K562 (cell line): Measurements from ENCODE around the gene CELF6. TPM values are rescaled to one million over a fixed set of nuclear protein-coding genes. Genes with fewer than 3 reads are reported as not detected.
A peak's percentile ranks its signal among the peaks of the same experiment; 100 is the strongest.

Source experiments
- ARID4B ChIP-seq: sonication (generic); formaldehyde crosslinking; IDR thresholded peaks from 2 replicates; pipeline ENCODE4 v1.8.0; 2022; ENCODE audit warnings: mild to moderate bottlenecking, missing genetic modification reagents
- ASH1L ChIP-seq: fragments of 450-650 bp; IDR thresholded peaks from 2 replicates; pipeline ENCODE4 v1.6.1; 2018; ENCODE audit warnings: borderline replicate concordance, mild to moderate bottlenecking, low read depth; ENCODE audit not compliant: partially characterized antibody
- ATF3 ChIP-seq, 2 experiments: fragments of 450-650 bp in 1 of 2; sonication (generic) in 1 of 2; formaldehyde crosslinking in 1 of 2; IDR thresholded peaks in 1 of 2; conservative IDR thresholded peaks in 1 of 2; 2 replicates each; pipeline versions ENCODE4 v1.6.1 to v1.8.1; 2016 to 2023; ENCODE audit warnings: mild to moderate bottlenecking in 2 of 2, moderate library complexity in 2 of 2, inconsistent platforms in 1 of 2, missing genetic modification reagents in 1 of 2
- CLOCK ChIP-seq: fragments of 250-450 bp; sonication (Bioruptor Pico); IDR thresholded peaks from 2 replicates; pipeline ENCODE4 v1.4.0; 2020; ENCODE audit warnings: mild to moderate bottlenecking, moderate library complexity, borderline replicate concordance
- ELK3 ChIP-seq: fragments of 450-650 bp; formaldehyde crosslinking; IDR thresholded peaks from 2 replicates; pipeline ENCODE4 v1.4.0; 2020; ENCODE audit warnings: mild to moderate bottlenecking
- GABPA ChIP-seq: fragments of 200-800 bp; sonication (Bioruptor generic); conservative IDR thresholded peaks from 2 replicates; pipeline ENCODE4 v1.6.1; 2016; ENCODE audit warnings: low read depth, missing genetic modification characterization, missing compliant biosample characterization
- MYBL2 ChIP-seq, 2 experiments: fragments of 450-650 bp in 1 of 2; sonication (generic) in 1 of 2; formaldehyde crosslinking in 1 of 2; IDR thresholded peaks; 2 replicates each; pipeline versions ENCODE4 v1.6.1 to v1.8.1; 2017 to 2022; ENCODE audit warnings: borderline replicate concordance in 1 of 2, inconsistent platforms in 1 of 2, low read depth in 1 of 2, mild to moderate bottlenecking in 1 of 2, missing genetic modification reagents in 1 of 2, moderate library complexity in 1 of 2
- RBM15 ChIP-seq: fragments of 200-400 bp; formaldehyde crosslinking; IDR thresholded peaks from 2 replicates; pipeline ENCODE4 v1.6.1; 2018; ENCODE audit warnings: mild to moderate bottlenecking, low read length, moderate library complexity; ENCODE audit not compliant: insufficient read depth
- RBM34 ChIP-seq: fragments of 200-400 bp; formaldehyde crosslinking; IDR thresholded peaks from 2 replicates; pipeline ENCODE4 v1.6.1; 2018; ENCODE audit warnings: low read length, borderline replicate concordance; ENCODE audit not compliant: insufficient read depth
- SLC30A9 ChIP-seq: fragments of 250-450 bp; sonication (Bioruptor Pico); IDR thresholded peaks from 2 replicates; pipeline ENCODE4 v1.8.0; 2022; ENCODE audit warnings: mild to moderate bottlenecking, moderate library complexity
- SMARCA4 ChIP-seq: fragments of 450-650 bp; IDR thresholded peaks from 2 replicates; pipeline ENCODE4 v1.6.1; 2016
- ZNF384 ChIP-seq: IDR thresholded peaks from 2 replicates; pipeline ENCODE4 v1.6.1; 2012; ENCODE audit warnings: low read depth, low read length, improper control_type of control experiment
- ZNF408 ChIP-seq: fragments of 250-450 bp; sonication (Bioruptor Pico); IDR thresholded peaks from 2 replicates; pipeline ENCODE4 v1.4.0; 2020; ENCODE audit warnings: low read depth, mild to moderate bottlenecking, moderate library complexity
- polyA plus RNA-seq, 8 experiments: library from polyadenylated mRNA; depleted of rRNA in 4 of 8; stranded (reverse) in 5 of 8; unstranded in 3 of 8; fragments of >200 nt; fragmentation: Nextera tagmentation in 2 of 8; fragmentation: Illumina TruSeq in 1 of 8; extraction: Ambion mirVana in 2 of 8; extraction: Trizol in 1 of 8; gene quantifications; 2 replicates each; pipeline versions ENCODE4 v1.2.1 to v1.2.3, GENCODE V29; 2011 to 2014; ENCODE audit warnings: inconsistent platforms in 1 of 8, missing spikeins in 1 of 8
- total RNA-seq, 7 experiments: library from RNA; depleted of rRNA in 6 of 7; stranded (reverse); fragments of >200 nt in 6 of 7; fragmentation: Illumina TruSeq in 2 of 7; extraction: Trizol in 2 of 7; gene quantifications; 2 replicates each; pipeline versions ENCODE4 v1.2.1 to v1.2.3, GENCODE V29; 2011 to 2021; ENCODE audit warnings: low replicate concordance in 1 of 7
- TF ChIP-seq, protein P1 (sequence below): fragments of 450-650 bp; conservative IDR thresholded peaks from 2 replicates; pipeline ENCODE4 v1.6.1; 2016; ENCODE audit warnings: missing genetic modification characterization, low read depth, mild to moderate bottlenecking, control low read depth, missing compliant biosample characterization

The CELF6 gene
- total and polyA plus RNA-seq, 9 of the 15 experiments (the other 6 are each of a cell fraction or from before 2014, with no cell fraction given), result 0.01 to 0.11 TPM; not detected in 7

DNA sequence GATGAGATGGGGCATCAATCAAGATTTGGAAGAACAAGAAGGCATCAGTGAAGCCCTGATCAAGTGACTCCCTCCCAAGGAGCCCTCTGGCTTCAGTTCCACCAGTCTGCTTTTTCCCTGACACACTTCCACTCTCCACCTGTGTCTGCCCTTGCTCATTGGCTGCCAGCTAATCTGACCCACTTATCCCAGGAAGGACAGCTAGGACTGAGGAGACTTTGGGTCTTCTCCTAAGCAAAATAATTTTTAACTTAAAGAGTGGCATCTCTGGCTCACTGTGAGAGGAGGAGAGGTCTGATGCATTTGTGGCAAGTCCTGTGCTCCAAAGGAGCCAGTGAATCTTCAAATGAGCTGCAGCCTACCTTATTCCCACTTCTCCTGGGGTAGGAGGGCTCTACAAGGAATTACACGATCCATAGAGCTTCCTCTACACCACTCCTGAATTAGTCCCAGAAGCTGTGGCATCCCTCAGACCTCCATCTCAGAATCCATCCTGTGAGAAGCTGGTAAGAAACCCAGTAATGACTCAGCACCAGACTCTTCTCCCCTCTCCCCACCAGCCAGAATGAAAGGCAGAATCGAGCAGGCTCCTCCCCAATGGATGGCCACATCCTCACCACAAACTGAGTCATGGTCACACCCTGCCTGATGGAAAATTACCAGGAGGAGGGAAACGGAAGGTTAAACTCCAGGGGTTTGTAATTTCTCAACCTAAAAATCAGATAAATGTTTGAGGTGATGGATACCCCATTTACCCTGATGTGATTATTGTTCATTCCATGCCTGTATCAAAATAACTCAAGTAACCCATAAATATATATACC lies 82.7 kb downstream of the CELF6 start (continued):
- TF ChIP-seq ELK3 (no peak), GABPA (tag) (peak; percentile 44), ARID4B (CRISPR knock-in tag) (no peak), ASH1L (no peak), ZNF384 (no peak), ZNF408 (CRISPR knock-in tag) (no peak), RBM34 (no peak), MYBL2 (IDR thresholded peaks at IDR 0.05; ENCODE audit: low read depth) (no peak), MYBL2 (CRISPR knock-in tag; IDR thresholded peaks at IDR 0.05; ENCODE audit: borderline replicate concordance) (no peak), RBM15 (no peak), SMARCA4 (peak; percentile 87), ATF3 (IDR thresholded peaks at IDR 0.05) (peak; percentile 91), ATF3 (CRISPR knock-in tag; conservative IDR thresholded peaks at IDR 0.05) (no peak), CLOCK (CRISPR knock-in tag) (no peak), SLC30A9 (CRISPR knock-in tag) (no peak)
- TF ChIP-seq, protein P1, sequence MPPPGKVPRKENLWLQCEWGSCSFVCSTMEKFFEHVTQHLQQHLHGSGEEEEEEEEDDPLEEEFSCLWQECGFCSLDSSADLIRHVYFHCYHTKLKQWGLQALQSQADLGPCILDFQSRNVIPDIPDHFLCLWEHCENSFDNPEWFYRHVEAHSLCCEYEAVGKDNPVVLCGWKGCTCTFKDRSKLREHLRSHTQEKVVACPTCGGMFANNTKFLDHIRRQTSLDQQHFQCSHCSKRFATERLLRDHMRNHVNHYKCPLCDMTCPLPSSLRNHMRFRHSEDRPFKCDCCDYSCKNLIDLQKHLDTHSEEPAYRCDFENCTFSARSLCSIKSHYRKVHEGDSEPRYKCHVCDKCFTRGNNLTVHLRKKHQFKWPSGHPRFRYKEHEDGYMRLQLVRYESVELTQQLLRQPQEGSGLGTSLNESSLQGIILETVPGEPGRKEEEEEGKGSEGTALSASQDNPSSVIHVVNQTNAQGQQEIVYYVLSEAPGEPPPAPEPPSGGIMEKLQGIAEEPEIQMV (tag), result no peak
